CD4-positive, alpha-beta memory T cell (primary cell): ENCODE measurements around the gene RTN4. TPM values are rescaled to one million over a fixed set of nuclear protein-coding genes. Genes with fewer than 3 reads are reported as not detected.

ENCODE experiments used
- CTCF ChIA-PET: fragments of 350-600 bp; sonication (Branson Sonifier 250); formaldehyde crosslinking; loops from one replicate; lab custom pipeline; 2021; ENCODE audit warnings: inconsistent platforms; ENCODE audit not compliant: partially characterized antibody; lab: Charles Lee
- POLR2A ChIA-PET: fragments of 350-600 bp; sonication (Branson Sonifier 250); formaldehyde crosslinking; loops from one replicate; lab custom pipeline; 2021; ENCODE audit not compliant: partially characterized antibody; lab: Charles Lee
- DNase-seq, 5 donors: peaks; one replicate each; pipeline versions ENCODE4 v3.0.0 to v3.0.0-alpha.2; 2020 to 2022; ENCODE audit warnings: mixed read lengths in 1 of 5
- H3K27ac ChIP-seq: one replicate; pipeline ENCODE4 v1.7.0; 2013; ENCODE audit warnings: low read depth, low read length
- H3K27me3 ChIP-seq: 2 replicates; pipeline ENCODE4 v1.7.0; 2013; ENCODE audit warnings: mild to moderate bottlenecking, low read length, moderate library complexity; ENCODE audit not compliant: insufficient read depth
- H3K36me3 ChIP-seq: 2 replicates; pipeline ENCODE4 v1.7.0; 2013; ENCODE audit warnings: mild to moderate bottlenecking, low read length, moderate library complexity; ENCODE audit not compliant: insufficient read depth
- H3K4me1 ChIP-seq: 2 replicates; pipeline ENCODE4 v1.7.0; 2013; ENCODE audit warnings: mild to moderate bottlenecking, low read length, moderate library complexity; ENCODE audit not compliant: insufficient read depth
- H3K4me3 ChIP-seq, 2 donors: one replicate each; pipeline ENCODE4 v1.7.0; 2013; ENCODE audit warnings: low read length in 2 of 2, mild to moderate bottlenecking in 1 of 2
- H3K9me3 ChIP-seq, 2 donors: one replicate each; pipeline ENCODE4 v1.7.0; 2013; ENCODE audit warnings: low read length in 2 of 2, control low read depth in 1 of 2; ENCODE audit not compliant: control insufficient read depth in 1 of 2
- H3K27ac Mint-ChIP-seq, 7 donors: one replicate each; pipeline ENCODE4 v1.8.0; 2020 to 2021; ENCODE audit warnings: mixed read lengths in 7 of 7, mild to moderate bottlenecking in 6 of 7, inconsistent platforms in 3 of 7, moderate library complexity in 3 of 7
- H3K27me3 Mint-ChIP-seq, 2 donors: one replicate each; pipeline ENCODE4 v1.8.0; 2020 to 2021; ENCODE audit warnings: mixed read lengths in 2 of 2
- H3K36me3 Mint-ChIP-seq, 2 donors: one replicate each; pipeline ENCODE4 v1.8.0; 2020 to 2021; ENCODE audit warnings: mixed read lengths in 2 of 2, inconsistent platforms in 1 of 2, mild to moderate bottlenecking in 1 of 2
- H3K4me1 Mint-ChIP-seq, 4 donors: one replicate each; pipeline ENCODE4 v1.8.0; 2020 to 2021; ENCODE audit warnings: mixed read lengths in 4 of 4, mild to moderate bottlenecking in 1 of 4
- H3K4me3 Mint-ChIP-seq, 8 donors: one replicate each; pipeline ENCODE4 v1.8.0; 2020 to 2021; ENCODE audit warnings: mixed read lengths in 8 of 8, mild to moderate bottlenecking in 7 of 8, moderate library complexity in 6 of 8, inconsistent platforms in 3 of 8
- H3K9me3 Mint-ChIP-seq, 8 donors: one replicate each; pipeline ENCODE4 v1.8.0; 2020 to 2021; ENCODE audit warnings: mixed read lengths in 8 of 8, mild to moderate bottlenecking in 5 of 8, inconsistent platforms in 3 of 8, moderate library complexity in 1 of 8
- intact Hi-C: fragments of 100-400 bp; cut with micrococcal nuclease; formaldehyde crosslinking; loops from one replicate; pipeline ENCODE4 v1.15.1; 2023
- polyA plus RNA-seq, 2 donors: library from polyadenylated mRNA; unstranded; fragments of 300-500 nt; fragmentation: Illumina TruSeq; gene quantifications; one replicate each; pipeline ENCODE4 v1.2.3, GENCODE V29; 2021
- total RNA-seq, 2 experiments: library from RNA; stranded (reverse); gene quantifications; one replicate each; pipeline ENCODE4 v1.2.3, GENCODE V29; 2021

Gene RTN4
- total and polyA plus RNA-seq, 4 experiments from 2014 or later = 73.8 to 90.0 (median 85.2) TPM

DNA sequence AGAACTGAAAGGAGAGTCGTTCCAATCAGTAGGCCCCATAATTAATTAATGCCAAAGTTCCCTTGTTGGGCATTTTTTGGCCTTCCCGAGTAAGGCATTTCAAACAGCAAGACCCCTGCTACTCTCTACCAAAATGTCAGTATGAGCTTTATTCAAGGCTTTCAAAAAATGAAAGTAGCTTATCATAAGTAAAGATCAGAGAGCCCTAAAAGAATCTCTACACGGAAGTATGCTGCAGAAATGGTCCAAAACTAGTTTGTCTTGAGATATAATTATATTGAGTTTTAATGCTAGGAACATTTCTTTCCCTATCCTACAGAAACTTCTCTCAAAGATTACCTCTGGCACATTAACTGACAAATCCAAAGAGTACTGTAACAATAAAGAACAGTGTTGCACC lies 43.9 kb downstream of the RTN4 start:
- Mint-ChIP-seq H3K4me3 (peak overlapping the region in 6 of 8 donors; percentile 59 to 80 (median 70)), H3K4me1 (peaks cover 46 to 75% (median 66%) of the 10 kb centered on the region in 4 donors), H3K27ac (peak overlapping the region in 5 of 7 donors; percentile 23 to 77 (median 53)), H3K27me3 (no peaks in the 10 kb centered on the region), H3K9me3 (no peaks in the 10 kb centered on the region), H3K36me3 (peaks cover 2 to 8% of the 10 kb centered on the region in 2 donors)
- ChIA-PET CTCF (interaction anchor here (0.8 to 1.3 kb wide), 3 partner anchors 11 to 168 kb away, joined by 3 to 4 read pairs (median 4); no protein-coding TSS in a partner anchor), POLR2A (interaction anchor here (0.8 to 2.0 kb wide), 2 partner anchors 44 to 106 kb away, joined by 3 to 7 read pairs; partner anchors contain the start of gene RTN4)
- H3K27ac ChIP-seq = no peak overlapping the region
- no peak overlapping the region for H3K4me3 ChIP-seq
- no peaks in the 10 kb centered on the region for H3K27me3 ChIP-seq
- no peaks in the 10 kb centered on the region for H3K36me3 ChIP-seq
- H3K4me1 ChIP-seq = peaks cover 79% of the 10 kb centered on the region
- no peaks in the 10 kb centered on the region for H3K9me3 ChIP-seq
- no peak for DNase-seq
- intact Hi-C loops = loop anchor here (1.0 kb wide), 1 partner anchor 9 kb away; no protein-coding TSS in a partner anchor

DNA sequence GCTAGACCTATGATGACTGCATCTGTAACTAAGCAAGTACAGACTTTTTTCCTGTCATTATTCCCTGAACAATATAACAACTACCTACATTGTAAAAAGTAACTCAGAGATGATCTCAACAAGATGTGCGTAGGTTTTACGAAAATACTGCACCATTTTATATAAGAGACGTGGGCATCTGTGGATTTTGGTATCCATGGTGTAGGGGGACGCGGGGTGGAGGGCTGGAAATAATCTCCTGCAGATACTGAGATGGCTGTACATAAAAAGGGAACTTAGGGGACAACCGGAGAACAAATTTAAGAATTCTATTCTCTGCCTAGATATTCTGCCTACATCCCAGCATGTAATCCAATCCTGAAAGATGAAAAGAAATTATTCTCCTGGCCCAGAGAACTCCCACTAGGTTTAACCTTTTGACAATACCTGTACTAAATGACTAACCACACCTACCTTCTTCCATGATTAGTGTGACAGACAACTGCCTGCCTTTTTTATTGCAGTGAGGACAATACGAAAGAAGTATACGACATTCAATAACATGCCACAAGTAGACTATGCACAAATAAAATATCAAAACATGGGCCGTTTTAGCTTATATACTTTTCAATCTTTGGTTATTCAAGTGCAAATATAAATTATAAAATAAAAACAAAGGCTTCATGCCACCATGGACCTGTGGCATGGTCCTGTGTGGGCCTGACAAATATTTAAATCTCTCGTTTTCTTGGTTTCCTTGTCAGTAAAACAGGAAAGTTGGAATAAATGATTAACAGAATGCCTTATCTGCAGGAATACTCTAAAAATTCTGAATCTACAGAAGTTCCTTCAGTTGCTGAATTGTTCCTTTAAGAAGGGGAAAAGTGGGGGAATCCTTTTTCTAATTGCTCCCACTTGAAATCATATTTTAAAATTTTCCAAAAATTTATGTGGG lies 46.3 kb downstream of the RTN4 start:
- no peaks in the 10 kb centered on the region for H3K36me3 ChIP-seq
- Mint-ChIP-seq H3K36me3 (peaks cover 0 to 8% of the 10 kb centered on the region in 2 donors), H3K27ac (no peak overlapping the region), H3K27me3 (no peaks in the 10 kb centered on the region), H3K4me3 (no peak overlapping the region), H3K9me3 (no peaks in the 10 kb centered on the region), H3K4me1 (peaks cover 54 to 75% (median 69%) of the 10 kb centered on the region in 4 donors)
- no peak overlapping the region for H3K27ac ChIP-seq
- peaks cover 75% of the 10 kb centered on the region for H3K4me1 ChIP-seq
- ChIA-PET CTCF (interaction anchor here (1.3 to 1.5 kb wide), 3 partner anchors 10 to 428 kb away, joined by 3 to 6 read pairs (median 3); no protein-coding TSS in a partner anchor), POLR2A (no interaction called here)
- no peaks in the 10 kb centered on the region for H3K9me3 ChIP-seq
- H3K27me3 ChIP-seq = no peaks in the 10 kb centered on the region
- intact Hi-C loops = no loop called here
- H3K4me3 ChIP-seq = no peak overlapping the region
- no peak for DNase-seq

DNA sequence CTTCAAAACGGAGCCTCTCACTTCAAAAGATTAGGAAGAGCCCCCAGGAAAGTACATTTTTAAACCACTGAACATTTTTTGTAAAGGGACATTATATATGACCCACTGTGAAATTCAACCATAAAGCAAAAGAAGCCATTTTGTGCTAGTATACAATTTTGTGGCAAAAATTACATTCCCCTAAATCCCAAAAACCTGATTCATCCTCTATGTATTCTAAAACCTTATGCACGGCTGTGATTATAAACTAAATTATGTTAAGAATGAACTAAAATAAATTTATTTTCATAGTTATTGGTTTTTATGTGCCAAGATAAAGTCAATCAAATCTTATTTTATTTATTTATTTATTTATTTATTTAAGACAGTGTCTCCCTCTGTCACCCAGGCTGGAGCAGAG lies 48.5 kb downstream of the RTN4 start:
- H3K27ac ChIP-seq = no peak overlapping the region
- intact Hi-C loops = no loop called here
- CTCF ChIA-PET = interaction anchor here (1.2 to 1.4 kb wide), 3 partner anchors 11 to 163 kb away, joined by 3 to 5 read pairs (median 3); no protein-coding TSS in a partner anchor
- H3K27me3 ChIP-seq = no peaks in the 10 kb centered on the region
- Mint-ChIP-seq H3K4me3 (peak overlapping the region in 1 of 8 donors; percentile 27), H3K27ac (peak overlapping the region in 1 of 7 donors; percentile 58), H3K4me1 (peaks cover 54 to 80% (median 71%) of the 10 kb centered on the region in 4 donors), H3K27me3 (no peaks in the 10 kb centered on the region), H3K9me3 (no peaks in the 10 kb centered on the region), H3K36me3 (peaks cover 0 to 8% of the 10 kb centered on the region in 2 donors)
- POLR2A ChIA-PET = no interaction called here
- no peak overlapping the region for H3K4me3 ChIP-seq
- DNase-seq = no peak
- H3K9me3 ChIP-seq = no peaks in the 10 kb centered on the region
- peaks cover 74% of the 10 kb centered on the region for H3K4me1 ChIP-seq
- no peaks in the 10 kb centered on the region for H3K36me3 ChIP-seq

DNA sequence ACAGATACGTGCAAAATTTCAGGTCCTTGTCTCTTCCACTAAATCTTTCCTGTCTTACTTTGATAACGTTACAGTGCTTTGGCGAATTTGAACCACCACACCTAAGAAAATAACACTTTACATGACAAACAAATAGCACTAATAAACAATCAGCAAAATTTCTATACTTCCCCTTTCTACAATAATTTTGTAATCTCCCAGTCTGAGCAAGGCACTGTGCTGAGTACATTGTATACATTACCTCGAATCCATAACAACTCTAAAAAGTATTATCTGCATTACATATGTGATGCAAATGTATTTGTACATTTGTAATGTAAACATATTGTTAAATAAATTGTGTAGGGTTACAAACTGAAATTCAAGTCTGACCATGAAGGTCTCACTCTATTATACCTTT lies 49.9 kb downstream of the RTN4 start:
- ChIA-PET CTCF (no interaction called here), POLR2A (no interaction called here)
- no peaks in the 10 kb centered on the region for H3K27me3 ChIP-seq
- no peaks in the 10 kb centered on the region for H3K9me3 Mint-ChIP-seq
- H3K4me1 Mint-ChIP-seq = peaks cover 53 to 80% (median 72%) of the 10 kb centered on the region in 4 donors
- no peaks in the 10 kb centered on the region for H3K9me3 ChIP-seq
- H3K36me3 ChIP-seq = no peaks in the 10 kb centered on the region
- peaks cover 0 to 11% of the 10 kb centered on the region in 2 donors for H3K36me3 Mint-ChIP-seq
- H3K4me3 ChIP-seq = no peak overlapping the region
- H3K27ac Mint-ChIP-seq = peak overlapping the region in 3 of 7 donors; percentile 5 to 35 (median 13)
- peak overlapping the region in 2 of 8 donors; percentile 1 to 4 for H3K4me3 Mint-ChIP-seq
- no peak overlapping the region for H3K27ac ChIP-seq
- intact Hi-C loops = no loop called here
- H3K4me1 ChIP-seq = peaks cover 74% of the 10 kb centered on the region
- DNase-seq = no peak
- no peaks in the 10 kb centered on the region for H3K27me3 Mint-ChIP-seq

DNA sequence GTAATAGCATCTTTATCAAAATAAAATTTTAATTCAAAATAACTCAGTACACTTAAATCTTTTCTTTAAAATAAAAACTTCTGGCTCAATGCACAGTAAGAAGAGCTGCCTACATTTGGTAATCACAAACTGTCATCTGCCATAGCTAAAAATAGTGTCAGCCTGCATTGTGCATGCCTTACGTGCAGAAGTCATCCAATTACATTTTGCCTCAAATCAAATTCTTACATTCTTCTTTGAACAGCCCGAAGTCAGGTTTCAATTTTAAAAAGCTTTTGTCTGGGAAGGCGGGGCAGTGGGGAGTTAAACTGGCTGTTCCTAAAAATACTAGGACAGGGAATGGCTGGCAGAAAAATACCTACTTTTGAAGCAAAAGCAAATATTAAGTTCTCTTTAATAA lies 51.1 kb downstream of the RTN4 start:
- Histone ChIP-seq H3K27ac (no peak overlapping the region), H3K4me1 (peaks cover 81% of the 10 kb centered on the region), H3K27me3 (no peaks in the 10 kb centered on the region), H3K36me3 (no peaks in the 10 kb centered on the region), H3K4me3 (no peak overlapping the region), H3K9me3 (no peaks in the 10 kb centered on the region)
- ChIA-PET CTCF (no interaction called here), POLR2A (no interaction called here)
- intact Hi-C loops = no loop called here
- no peaks in the 10 kb centered on the region for H3K27me3 Mint-ChIP-seq
- H3K36me3 Mint-ChIP-seq = peaks cover 0 to 7% of the 10 kb centered on the region in 2 donors
- no peak for DNase-seq
- H3K4me1 Mint-ChIP-seq = peaks cover 50 to 80% (median 71%) of the 10 kb centered on the region in 4 donors
- peak overlapping the region in 1 of 8 donors; percentile 67 for H3K4me3 Mint-ChIP-seq
- H3K27ac Mint-ChIP-seq = peak overlapping the region in 1 of 7 donors; percentile 57
- H3K9me3 Mint-ChIP-seq = no peaks in the 10 kb centered on the region

DNA sequence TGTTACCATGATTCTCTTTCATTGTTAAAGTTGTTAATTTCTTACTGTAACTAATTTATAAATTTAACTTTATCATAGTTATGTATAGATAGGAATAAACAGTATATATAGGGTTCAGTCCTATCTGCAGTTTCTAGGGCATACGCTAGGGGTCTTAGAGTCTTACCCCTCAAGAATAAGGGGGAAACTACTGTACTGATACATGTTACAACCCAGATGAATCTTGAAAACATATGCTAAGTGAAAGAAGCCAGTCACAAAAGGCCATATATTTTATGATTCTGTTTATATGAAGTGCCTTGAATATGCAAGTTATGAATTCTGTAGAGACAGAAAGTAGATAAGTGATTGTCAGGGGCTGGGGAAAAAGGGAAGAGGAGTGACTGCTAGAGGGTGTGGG lies 52.4 kb downstream of the RTN4 start:
- Histone ChIP-seq H3K36me3 (no peaks in the 10 kb centered on the region), H3K27me3 (no peaks in the 10 kb centered on the region), H3K4me1 (peaks cover 72% of the 10 kb centered on the region), H3K9me3 (no peaks in the 10 kb centered on the region), H3K27ac (no peak overlapping the region), H3K4me3 (no peak overlapping the region)
- Mint-ChIP-seq H3K4me1 (peaks cover 56 to 79% (median 68%) of the 10 kb centered on the region in 4 donors), H3K36me3 (peaks cover 0 to 7% of the 10 kb centered on the region in 2 donors), H3K27ac (no peak overlapping the region), H3K27me3 (no peaks in the 10 kb centered on the region), H3K9me3 (no peaks in the 10 kb centered on the region), H3K4me3 (peak overlapping the region in 1 of 8 donors; percentile 5)
- intact Hi-C loops = loop anchor here (1.0 kb wide), 1 partner anchor 8 kb away; no protein-coding TSS in a partner anchor
- no peak for DNase-seq
- CTCF ChIA-PET = no interaction called here
- POLR2A ChIA-PET = no interaction called here

DNA sequence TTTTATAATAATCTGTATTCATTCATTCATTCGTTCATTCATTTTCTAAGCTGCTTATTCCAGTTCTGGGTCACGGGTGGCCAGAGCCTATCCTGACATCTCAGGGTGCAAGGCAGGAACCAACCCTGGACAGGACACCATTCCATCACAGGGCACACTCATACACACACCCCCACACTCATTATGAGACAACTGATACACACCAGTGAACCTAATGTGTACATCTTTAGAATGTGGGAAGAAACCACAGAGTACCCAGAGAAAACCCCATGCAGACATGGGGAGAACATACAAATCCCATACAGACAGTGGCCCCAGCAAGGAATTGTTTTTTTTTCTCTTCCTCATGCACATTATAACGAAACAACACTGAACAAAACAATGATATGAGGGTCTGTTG lies 54.7 kb downstream of the RTN4 start:
- POLR2A ChIA-PET = no interaction called here
- no peaks in the 10 kb centered on the region for H3K36me3 ChIP-seq
- Mint-ChIP-seq H3K4me3 (peak overlapping the region in 1 of 8 donors; percentile 41), H3K36me3 (peaks cover 0 to 7% of the 10 kb centered on the region in 2 donors), H3K9me3 (no peaks in the 10 kb centered on the region), H3K27ac (peak overlapping the region in 2 of 7 donors; percentile 13 to 24), H3K4me1 (peaks cover 54 to 74% (median 64%) of the 10 kb centered on the region in 4 donors), H3K27me3 (no peaks in the 10 kb centered on the region)
- H3K27ac ChIP-seq = no peak overlapping the region
- H3K4me3 ChIP-seq = no peak overlapping the region
- no peak for DNase-seq
- intact Hi-C loops = no loop called here
- peaks cover 64% of the 10 kb centered on the region for H3K4me1 ChIP-seq
- CTCF ChIA-PET = interaction anchor here (0.8 to 1.0 kb wide), 2 partner anchors 11 to 19 kb away, joined by 3 read pairs; no protein-coding TSS in a partner anchor
- H3K27me3 ChIP-seq = no peaks in the 10 kb centered on the region
- H3K9me3 ChIP-seq = no peaks in the 10 kb centered on the region
